ENCODE results near the gene EIF2AK2.

GRCh38 chr2:37192551-37192950, 35.8 kb upstream of the EIF2AK2 start:
- TF ChIP-seq POLR2A (IDR thresholded peaks at IDR 0.05) (no peak), CTCF (IDR thresholded peaks at IDR 0.05) (no peak)
